Ovary (tissue), 9 donors: ENCODE measurements around the gene WNT16. TPM values are rescaled to one million over a fixed set of nuclear protein-coding genes. Genes with fewer than 3 reads are reported as not detected.
"Not testable (repeated sequence)": the region's sequence is repeated elsewhere in the genome, so short reads cannot be mapped to it uniquely, and the experiment has no call there.

Experiments
- DNase-seq, 5 donors: peaks; one replicate each; pipeline ENCODE4 v3.0.0-alpha.2; 2019 to 2020
- H3K27ac ChIP-seq, 2 donors: fragments of 200-600 bp; one replicate each; pipeline versions ENCODE4 v1.5.1 to v1.8.0; 2019 to 2022
- H3K27me3 ChIP-seq: fragments of 200-600 bp; one replicate; pipeline ENCODE4 v1.8.0; 2022
- H3K36me3 ChIP-seq: fragments of 200-600 bp; sonication (generic); one replicate; pipeline ENCODE4 v1.5.1; 2019
- H3K4me1 ChIP-seq: one replicate; pipeline ENCODE4 v1.8.1; 2013; ENCODE audit warnings: mild to moderate bottlenecking, moderate library complexity; ENCODE audit not compliant: insufficient read depth
- H3K4me3 ChIP-seq: fragments of 200-600 bp; sonication (generic); one replicate; pipeline ENCODE4 v1.5.1; 2017
- H3K9me3 ChIP-seq, 2 donors: fragments of 200-600 bp in 1 of 2; sonication (generic) in 1 of 2; one replicate each; pipeline versions ENCODE4 v1.5.1 to v1.8.1; 2013 to 2019; ENCODE audit warnings: mild to moderate bottlenecking in 1 of 2, moderate library complexity in 1 of 2
- CTCF ChIP-seq, 3 donors: fragments of 450-650 bp in 2 of 3; fragments of 200-600 bp in 1 of 3; IDR thresholded peaks; one replicate each; pipeline versions ENCODE4 v1.5.1 to v1.8.0; 2016 to 2022; ENCODE audit warnings: antibody characterized with exemption in 3 of 3, mild to moderate bottlenecking in 1 of 3
- EP300 ChIP-seq: sonication (generic); formaldehyde crosslinking; IDR thresholded peaks from one replicate; pipeline ENCODE4 v1.6.1; 2017; ENCODE audit warnings: antibody characterized with exemption
- POLR2A ChIP-seq: fragments of 450-650 bp; IDR thresholded peaks from one replicate; pipeline ENCODE4 v1.6.1; 2017; ENCODE audit warnings: antibody characterized with exemption, mild to moderate bottlenecking, moderate library complexity
- WGBS, 3 donors: extraction: QIAGEN DNeasy Blood & Tissue Kit in 1 of 3; methylation state at CpG; one replicate each; pipeline versions ENCODE4 v1.1.5 to v1.1.7; 2013 to 2017; 5-methylcytosine and 5-hydroxymethylcytosine counted together
- intact Hi-C, 4 donors: fragments of 100-400 bp; cut with DNase I; formaldehyde crosslinking; loops; one replicate each; pipeline versions ENCODE4 v1.11.0 to v1.15.1; 2022 to 2023
- polyA plus RNA-seq, 2 donors: library from polyadenylated mRNA; stranded (reverse); fragments of 200-250 nt in 1 of 2; fragments of 350-450 nt in 1 of 2; fragmentation: Illumina TruSeq in 1 of 2; extraction: RNeasy Lipid Tissue Mini Kit (QIAGEN cat#74804) in 1 of 2; gene quantifications; one replicate each; pipeline ENCODE4 v1.2.3, GENCODE V29; 2013 to 2014
- total RNA-seq, 7 donors: library from RNA; depleted of rRNA in 2 of 7; stranded (reverse); fragments of >200 nt in 2 of 7; fragmentation: NEBNext Ultra II Directional in 3 of 7; extraction: Animal tissue kit (Norgen Biotek cat#: 25700) in 3 of 7; gene quantifications; one replicate each; pipeline versions ENCODE4 v1.1.0 to v1.2.4, GENCODE V29; 2016 to 2023
- donor health status: DM: no; HTN: no; CAD: no; lungs with moderate emphysema.
- donor health status: DM: no; HTN: no; CAD: no.
- donor health status: Bipolar disorder and iron deficiency.
- donor health status: DM: yes; HTN: yes; CAD: no.
- donor health status: DM: no; HTN: no; CAD: no.
- donor health status: DM: yes; HTN: yes; CAD: no.

The WNT16 gene
- total and polyA plus RNA-seq, 9 donors = 0.02 to 1.5 (median 0.12) TPM; not detected in 4

GRCh38 chr7:121288894-121289293 is 39.9 kb upstream of the WNT16 start:
- no peaks in the 10 kb centered on the region for H3K27me3 ChIP-seq
- no peaks in the 10 kb centered on the region for H3K4me1 ChIP-seq
- H3K9me3 ChIP-seq = peaks cover 0 to 3% of the 10 kb centered on the region in 2 donors
- no peak overlapping the region for H3K27ac ChIP-seq
- intact Hi-C loops = no loop called here
- no peaks in the 10 kb centered on the region for H3K36me3 ChIP-seq
- H3K4me3 ChIP-seq = no peak overlapping the region
- DNase-seq = no peak
- TF ChIP-seq EP300 = no peak
- no peak for TF ChIP-seq POLR2A
- TF ChIP-seq CTCF (IDR thresholded peaks at IDR 0.05) = no peak

GRCh38 chr7:121289930-121290329 is 38.9 kb upstream of the WNT16 start:
- H3K4me3 ChIP-seq, H3K36me3 ChIP-seq, H3K27me3 ChIP-seq, H3K4me1 ChIP-seq, intact Hi-C loops, H3K27ac ChIP-seq, DNase-seq, H3K9me3 ChIP-seq: not testable (repeated sequence)
- 92 to 98% (median 97%) methylated on average over 5 of the region's 5 CpGs for WGBS, 3 donors

GRCh38 chr7:121294448-121294992 is 34.3 kb upstream of the WNT16 start:
- intact Hi-C loops = no loop called here
- H3K27ac ChIP-seq = no peak overlapping the region
- H3K27me3 ChIP-seq = peaks cover 5% of the 10 kb centered on the region
- no peaks in the 10 kb centered on the region for H3K4me1 ChIP-seq
- H3K36me3 ChIP-seq = no peaks in the 10 kb centered on the region
- no peaks in the 10 kb centered on the region for H3K9me3 ChIP-seq
- DNase-seq = no peak
- no peak for TF ChIP-seq CTCF (IDR thresholded peaks at IDR 0.05)
- TF ChIP-seq EP300 = no peak
- no peak for TF ChIP-seq POLR2A
- no peak overlapping the region for H3K4me3 ChIP-seq
- WGBS, 3 donors = 88 to 90% (median 89%) methylated on average over 2 of the region's 2 CpGs

GRCh38 chr7:121297843-121298242 is 31.0 kb upstream of the WNT16 start:
- Histone ChIP-seq H3K27me3 (peaks cover 5% of the 10 kb centered on the region), H3K4me3 (no peak overlapping the region), H3K27ac (no peak overlapping the region), H3K36me3 (no peaks in the 10 kb centered on the region), H3K4me1 (no peaks in the 10 kb centered on the region), H3K9me3 (no peaks in the 10 kb centered on the region)
- WGBS, 3 donors = 59 to 72% (median 71%) methylated on average over 2 of the region's 2 CpGs
- intact Hi-C loops = no loop called here
- no peak for DNase-seq
- no peak for TF ChIP-seq POLR2A
- no peak for TF ChIP-seq EP300
- no peak for TF ChIP-seq CTCF (IDR thresholded peaks at IDR 0.05)

GRCh38 chr7:121298831-121299239 is 30.0 kb upstream of the WNT16 start:
- no peak for DNase-seq
- intact Hi-C loops = no loop called here
- H3K36me3 ChIP-seq = no peaks in the 10 kb centered on the region
- no peak overlapping the region for H3K27ac ChIP-seq
- 54 to 65% (median 63%) methylated on average over 2 of the region's 2 CpGs for WGBS, 3 donors
- H3K9me3 ChIP-seq = no peaks in the 10 kb centered on the region
- peaks cover 5% of the 10 kb centered on the region for H3K27me3 ChIP-seq
- H3K4me1 ChIP-seq = no peaks in the 10 kb centered on the region
- TF ChIP-seq EP300 = no peak
- no peak overlapping the region for H3K4me3 ChIP-seq
